Gastrocnemius medialis (tissue), 4 donors: ENCODE data around the gene AMPD2. TPM values are rescaled to one million over a fixed set of nuclear protein-coding genes. Genes with fewer than 3 reads are reported as not detected.

Source experiments
- microRNA counts, 2 donors: library from miRNA; unstranded; fragments of <30 nt; microRNA quantifications; one replicate each; lab custom pipeline; 2016
- total RNA-seq, 4 donors: library from RNA; depleted of rRNA; stranded (reverse); fragments of >200 nt; gene quantifications; one replicate each; pipeline versions ENCODE4 v1.1.0 to v1.2.3, GENCODE V29; 2016

AMPD2 gene
- total RNA-seq, 4 donors from 2014 or later = 5.3 to 19.4 (median 10.4) TPM

MicroRNAs encoded within 50 kb of the gene (microRNA counts, 767-probe panel; counts per million panel counts)
- microRNA hsa-miR-197-3p (lab: Ali Mortazavi, UCI) = 6,768 to 8,029 counts per million in 2 donors

Other genes with a start within 250 kb of the AMPD2 start
- 100 to 1,000 TPM in 3 of 4 donors, 10 to 100 TPM in 1; 93.7 to 226 (median 190) TPM for gene SORT1, start 221.9 kb upstream of the AMPD2 start, total RNA-seq
- gene PSMA5, start 193.4 kb upstream of the AMPD2 start, total RNA-seq = 10 to 100 TPM; 63.5 to 82.5 (median 78.2) TPM
- 100 to 1,000 TPM in 1 of 4 donors, 10 to 100 TPM in 3; 15.7 to 127 (median 83.7) TPM for gene SYPL2, start 153.3 kb upstream of the AMPD2 start, total RNA-seq
- gene ATXN7L2, start 135.9 kb upstream of the AMPD2 start, total RNA-seq = 10 to 100 TPM in 1 of 4 donors, 1 to 10 TPM in 3; 2.1 to 12.1 (median 6.5) TPM
- 1 to 10 TPM; 3.1 to 8.0 (median 3.9) TPM for gene CYB561D1, start 125.7 kb upstream of the AMPD2 start, total RNA-seq
- 10 to 100 TPM in 3 of 4 donors, 1 to 10 TPM in 1; 8.6 to 20.9 (median 15.1) TPM for gene AMIGO1, start 110.1 kb upstream of the AMPD2 start, total RNA-seq
- gene GPR61, start 80.0 kb upstream of the AMPD2 start, total RNA-seq = not detected
- 1 to 10 TPM in 3 of 4 donors, under 1 TPM in 1; 0.90 to 2.5 (median 1.8) TPM for gene GNAI3, start 71.2 kb upstream of the AMPD2 start, total RNA-seq
- gene GNAT2, start 221 bp upstream of the AMPD2 start, total RNA-seq = not detected
- 10 to 100 TPM; 18.1 to 28.9 (median 25.0) TPM for gene GSTM4, start 36.3 kb downstream of the AMPD2 start, total RNA-seq
- gene GSTM2, start 48.2 kb downstream of the AMPD2 start, total RNA-seq = 10 to 100 TPM; 29.2 to 41.4 (median 39.0) TPM
- gene GSTM1, start 68.0 kb downstream of the AMPD2 start, total RNA-seq = 10 to 100 TPM in 1 of 4 donors, not detected in 3; 30.3 TPM
- gene GSTM5, start 92.4 kb downstream of the AMPD2 start, total RNA-seq = 1 to 10 TPM in 1 of 4 donors, under 1 TPM in 3; 0.15 to 1.9 (median 0.63) TPM
- gene GSTM3, start 121.2 kb downstream of the AMPD2 start, total RNA-seq = 10 to 100 TPM; 54.2 to 85.6 (median 71.8) TPM
- 1 to 10 TPM in 1 of 4 donors, not detected in 3; 1.4 TPM for gene EPS8L3, start 144.1 kb downstream of the AMPD2 start, total RNA-seq